ENCODE measurements around the gene FBXO24. TPM values are rescaled to one million over a fixed set of nuclear protein-coding genes. Genes with fewer than 3 reads are reported as not detected.

Gene FBXO24
- total and polyA plus RNA-seq, 2 of the 8 experiments (the other 6 are each of a cell fraction or from before 2014, with no cell fraction given), result 0.35 to 0.57 TPM

GRCh38 chr7:100603726-100604027 lies 17.5 kb downstream of the FBXO24 start:
- Histone ChIP-seq H3K18ac (ENCODE audit: extremely low read depth, low read length) (peak overlapping the region; percentile 81), H2BK120ac (replicated peaks; ENCODE audit: low read depth, low read length) (no peak overlapping the region), H3K23me2 (ENCODE audit: low read depth, low read length) (peaks cover 25% of the 10 kb centered on the region), H4K20me1 (replicated peaks in 1 of 2; ENCODE audit: control insufficient read depth in 1 of 2, insufficient read depth in 2 of 2, low read length in 2 of 2) (no peaks in the 10 kb centered on the region), H4K5ac (ENCODE audit: insufficient read length, low read depth, low read length) (peak overlapping the region; percentile 0), H2AK5ac (ENCODE audit: low read depth, low read length) (0 out of 2 replicates have a peak overlapping the region, but pooled peaks have one; percentile 9), H2AFZ (ENCODE audit: low read length) (no peak overlapping the region), H3K56ac (replicated peaks; ENCODE audit: insufficient read length, low read depth, low read length) (no peak overlapping the region), H3K79me2 (ENCODE audit: control insufficient read depth in 1 of 2, insufficient read depth in 2 of 2, low read length in 2 of 2) (peaks cover 0 to 6% of the 10 kb centered on the region in 2 experiments; a peak in 1 of 4 replicates), H3K4me2 (ENCODE audit: insufficient read depth in 1 of 2, low read depth in 2 of 2, low read length in 2 of 2) (peak overlapping the region; percentile 91 to 98), H2BK20ac (ENCODE audit: low read length) (no peak overlapping the region), H3K9ac (replicated peaks in 1 of 4; ENCODE audit: extremely low read depth in 1 of 4, low read depth in 3 of 4, low read length in 3 of 4) (peak overlapping the region in 3 of 4 experiments; percentile 45 to 79 (median 55); a peak in 3 of 7 replicates), H3K14ac (ENCODE audit: insufficient read length) (no peak overlapping the region), H3K27me3 (replicated peaks in 1 of 4; ENCODE audit: control insufficient read depth in 3 of 4, extremely low read depth in 1 of 4, insufficient read depth in 3 of 4, low read length in 3 of 4) (peaks cover 0 to 10% (median 4%) of the 10 kb centered on the region in 4 experiments; a peak in 2 of 7 replicates), H2BK15ac (ENCODE audit: low read length) (peak overlapping the region; percentile 40; the same call in 1 of the 2 replicates), H3K36me3 (ENCODE audit: control insufficient read depth in 2 of 4, insufficient read depth in 4 of 4, low read length in 3 of 4) (peaks cover 0 to 7% (median under 1%) of the 10 kb centered on the region in 4 experiments; a peak in 3 of 8 replicates), H3K4me1 (replicated peaks in 1 of 4; ENCODE audit: control insufficient read depth in 3 of 4, insufficient read depth in 4 of 4, low read length in 3 of 4) (peaks cover 0 to 31% (median 20%) of the 10 kb centered on the region in 4 experiments; a peak in 6 of 7 replicates), H3K23ac (ENCODE audit: insufficient read length) (no peak overlapping the region), H2BK12ac (ENCODE audit: low read depth, low read length) (0 out of 2 replicates have a peak overlapping the region, but pooled peaks have one; percentile 43), H3K9me3 (ENCODE audit: insufficient read depth in 2 of 2, low read depth in 1 of 2, low read length in 1 of 2) (no peaks in the 10 kb centered on the region), H3K4me3 (ENCODE audit: extremely low read depth in 1 of 4, insufficient read depth in 2 of 4, low read depth in 3 of 4, low read length in 4 of 4) (peak overlapping the region; percentile 68 to 82 (median 78)), H3K27ac (ENCODE audit: low read depth, low read length) (peak overlapping the region; percentile 48; the same call in 1 of the 2 replicates), H2BK5ac (ENCODE audit: low read depth, low read length) (peak overlapping the region; percentile 88; the same call in 1 of the 2 replicates), H4K91ac (replicated peaks; ENCODE audit: insufficient read length, low read length) (peak overlapping the region; percentile 29), H3K79me1 (ENCODE audit: low read depth, low read length) (0 out of 2 replicates have a peak, but pooled peaks cover 4% of the 10 kb centered on the region), H3K4ac (replicated peaks; ENCODE audit: insufficient read length, low read depth, low read length) (peak overlapping the region; percentile 66), H4K8ac (ENCODE audit: extremely low read depth, insufficient read depth, low read length) (peak overlapping the region; percentile 85)
- POLR2A ChIA-PET (ENCODE audit: partially characterized antibody), result interaction anchor here (0.6 to 8.9 kb wide), 12 partner anchors 9 to 233 kb away, joined by 3 to 172 read pairs (median 6); partner anchors contain the start of genes FBXO24, LRCH4 and MOSPD3
- 3% methylated on average over 10 of the region's 10 CpGs; no CpG with 5 or more reads in 1 of the 2 experiments for WGBS, 2 experiments (ENCODE audit: extremely low coverage in 1 of 2, insufficient coverage in 1 of 2, insufficient read length in 1 of 2, insufficient replicate concordance in 2 of 2, low coverage in 1 of 2, low lambda C conversion rate in 2 of 2, missing lambda C conversion rate in 1 of 2)
- TF ChIP-seq CHD2 (IDR thresholded peaks at IDR 0.05; ENCODE audit: low read length) (no peak), SP1 (IDR thresholded peaks at IDR 0.05; ENCODE audit: low read depth, low read length) (0 out of 2 replicates have a peak, but pooled peaks have one; percentile 5), TAF7 (optimal IDR thresholded peaks at IDR 0.05; ENCODE audit: borderline replicate concordance, low read depth, low read length) (peak; percentile 25), E2F6 (IDR thresholded peaks at IDR 0.05) (peak; percentile 74)
- CTCF ChIA-PET (ENCODE audit: partially characterized antibody), result interaction anchor here (0.7 to 5.4 kb wide), 13 partner anchors 8 to 88 kb away, joined by 3 to 51 read pairs (median 5); partner anchors contain the start of genes FBXO24, GIGYF1 and MOSPD3
- no peak for FAIRE-seq
- DNase-seq (ENCODE audit: low read depth in 1 of 2, low spot score in 2 of 2), result no peak

Measured in H1 (cell line).